HCT116 (cell line): Measurements from ENCODE around the gene COL7A1. TPM values are rescaled to one million over a fixed set of nuclear protein-coding genes. Genes with fewer than 3 reads are reported as not detected.

ENCODE experiments used
- ATAC-seq: fragments of 200-7000 bp; cut with Tn5 transposase; 2 replicates; pipeline ENCODE4 v1.9.1; 2020; ENCODE audit warnings: mild to moderate bottlenecking, moderate library complexity
- BruUV-seq: library from RNA; stranded (reverse); fragments of 400-500 nt; replicated peaks from 2 replicates; lab custom pipeline; 2021; lab: Mats Ljungman, UMichigan
- CTCF ChIA-PET: fragments of 300-600 bp; sonication (Branson Sonifier 250); formaldehyde crosslinking; loops from one replicate; lab custom pipeline; 2021; ENCODE audit warnings: antibody characterized with exemption; lab: Charles Lee
- POLR2A ChIA-PET: fragments of 300-600, 350-600 bp; sonication (Branson Sonifier 250); formaldehyde crosslinking; loops from one replicate; lab custom pipeline; 2021; ENCODE audit warnings: antibody characterized with exemption; lab: Charles Lee
- RAD21 ChIA-PET, 2 experiments: fragments of 300-600 bp; sonication (Branson Sonifier 250); formaldehyde crosslinking; loops; one replicate each; lab custom pipeline; 2023; ENCODE audit warnings: low total read pairs in 2 of 2; ENCODE audit not compliant: uncharacterized antibody in 2 of 2, unreplicated experiment in 2 of 2, low non-redundant PET in 1 of 2; lab: Charles Lee
- DNase-seq: peaks from one replicate; pipeline ENCODE4 v3.0.0-alpha.2; 2010; ENCODE audit warnings: low read depth, low spot score
- H2AFZ ChIP-seq: fragments of 200-600 bp; shearing (Covaris generic), sonication (generic); 2 replicates; pipeline ENCODE4 v1.6.1; 2017; ENCODE audit warnings: low read depth, mixed run types, mixed read lengths, antibody characterized with exemption, low read length; ENCODE audit not compliant: poor library complexity, severe bottlenecking
- H3K27ac ChIP-seq: 2 replicates; pipeline ENCODE4 v1.5.1; 2012; ENCODE audit warnings: low read depth, low read length
- H3K27me3 ChIP-seq: fragments of 200-600 bp; sonication (generic); 2 replicates; pipeline ENCODE4 v1.6.1; 2016; ENCODE audit warnings: mixed run types, low read length, mixed read lengths; ENCODE audit not compliant: insufficient read depth
- H3K36me3 ChIP-seq, 2 experiments: fragments of 200-500 bp in 1 of 2; fragments of 200-600 bp in 1 of 2; sonication (Bioruptor generic) in 1 of 2; sonication (generic) in 1 of 2; 2 replicates each; pipeline versions ENCODE4 v1.5.1 to v1.6.1; 2014 to 2016; ENCODE audit warnings: low read length in 2 of 2, inconsistent platforms in 1 of 2, mixed read lengths in 1 of 2, mixed run types in 1 of 2; ENCODE audit not compliant: insufficient read depth in 2 of 2, control insufficient read depth in 1 of 2
- H3K4me1 ChIP-seq, 2 experiments: fragments of 200-600 bp in 1 of 2; sonication (generic) in 1 of 2; 2 replicates each; pipeline versions ENCODE4 v1.5.1 to v1.6.1; 2012 to 2017; ENCODE audit warnings: low read length in 2 of 2, inconsistent platforms in 1 of 2, mild to moderate bottlenecking in 1 of 2, mixed read lengths in 1 of 2, mixed run types in 1 of 2, moderate library complexity in 1 of 2; ENCODE audit not compliant: insufficient read depth in 2 of 2, control insufficient read depth in 1 of 2
- H3K4me2 ChIP-seq: fragments of 200-600 bp; sonication (generic); 2 replicates; pipeline ENCODE4 v1.6.1; 2017; ENCODE audit warnings: mixed run types, low read length, mixed read lengths
- H3K4me3 ChIP-seq, 2 experiments: fragments of 200-600 bp in 1 of 2; sonication (generic) in 1 of 2; replicated peaks in 1 of 2; 2 replicates each; pipeline ENCODE4 v1.5.1; 2011 to 2016; ENCODE audit warnings: low read length in 2 of 2, control low read depth in 1 of 2, low read depth in 1 of 2, mild to moderate bottlenecking in 1 of 2, mixed read lengths in 1 of 2, mixed run types in 1 of 2
- H3K79me2 ChIP-seq: fragments of 200-600 bp; sonication (generic); 2 replicates; pipeline ENCODE4 v1.6.1; 2017; ENCODE audit warnings: mild to moderate bottlenecking, mixed run types, low read length, moderate library complexity, mixed read lengths; ENCODE audit not compliant: insufficient read depth
- H3K9ac ChIP-seq: fragments of 200-600 bp; sonication (generic); 2 replicates; pipeline ENCODE4 v1.6.1; 2016; ENCODE audit warnings: low read length, mixed read lengths
- H3K9me2 ChIP-seq: fragments of 200-600 bp; sonication (generic), shearing (Covaris generic); 2 replicates; pipeline ENCODE4 v1.6.1; 2017; ENCODE audit warnings: mixed run types, mild to moderate bottlenecking, moderate library complexity; ENCODE audit not compliant: insufficient read depth
- H3K9me3 ChIP-seq, 2 experiments: fragments of 200-500 bp in 1 of 2; fragments of 200-600 bp in 1 of 2; sonication (Bioruptor generic) in 1 of 2; sonication (generic) in 1 of 2; 2 replicates each; pipeline ENCODE4 v1.6.1; 2014 to 2017; ENCODE audit warnings: low read length in 2 of 2, mixed read lengths in 2 of 2, inconsistent platforms in 1 of 2, low read depth in 1 of 2, mild to moderate bottlenecking in 1 of 2, mixed run types in 1 of 2, moderate library complexity in 1 of 2; ENCODE audit not compliant: control insufficient read depth in 1 of 2, insufficient read depth in 1 of 2
- H4K20me1 ChIP-seq: fragments of 200-600 bp; sonication (generic), shearing (Covaris generic); 2 replicates; pipeline ENCODE4 v1.6.1; 2017; ENCODE audit warnings: mixed run types, mild to moderate bottlenecking, moderate library complexity; ENCODE audit not compliant: insufficient read depth
- CBX3 ChIP-seq: IDR thresholded peaks from 2 replicates; pipeline ENCODE4 v1.6.1; 2012; ENCODE audit warnings: low read depth
- CEBPB ChIP-seq: IDR thresholded peaks from 2 replicates; pipeline ENCODE4 v1.6.1; 2012; ENCODE audit warnings: low read depth
- EGR1 ChIP-seq: IDR thresholded peaks from 2 replicates; pipeline ENCODE4 v1.6.1; 2012; ENCODE audit warnings: low read depth
- ELF1 ChIP-seq: IDR thresholded peaks from 2 replicates; pipeline ENCODE4 v1.6.1; 2012; ENCODE audit warnings: low read depth, borderline replicate concordance
- EZH2phosphoT487 ChIP-seq: fragments of 200-600 bp; IDR thresholded peaks from 2 replicates; pipeline ENCODE4 v1.6.1; 2018; ENCODE audit warnings: antibody characterized with exemption, borderline replicate concordance
- FOSL1 ChIP-seq: IDR thresholded peaks from 2 replicates; pipeline ENCODE4 v1.6.1; 2012; ENCODE audit warnings: low read depth
- MAX ChIP-seq: IDR thresholded peaks from 2 replicates; pipeline ENCODE4 v1.6.1; 2012
- POLR2A ChIP-seq: IDR thresholded peaks from 2 replicates; pipeline ENCODE4 v1.7.0; 2011; ENCODE audit warnings: borderline replicate concordance; ENCODE audit not compliant: insufficient read depth, insufficient read length; ENCODE audit errors: extremely low read depth
- POLR2AphosphoS5 ChIP-seq: IDR thresholded peaks from 2 replicates; pipeline ENCODE4 v1.6.1; 2011; ENCODE audit warnings: mild to moderate bottlenecking, low read depth, low read length, moderate library complexity
- RAD21 ChIP-seq: IDR thresholded peaks from 2 replicates; pipeline ENCODE4 v1.6.1; 2012; ENCODE audit warnings: low read depth, mild to moderate bottlenecking
- SIN3A ChIP-seq: IDR thresholded peaks from 2 replicates; pipeline ENCODE4 v1.6.1; 2012; ENCODE audit warnings: low read depth
- SP1 ChIP-seq: IDR thresholded peaks from 2 replicates; pipeline ENCODE4 v1.6.1; 2012; ENCODE audit warnings: low read depth
- SRF ChIP-seq: IDR thresholded peaks from 2 replicates; pipeline ENCODE4 v1.6.1; 2012; ENCODE audit warnings: low read depth
- TCF7L2 ChIP-seq: IDR thresholded peaks from 2 replicates; pipeline ENCODE4 v1.7.0; 2011; ENCODE audit warnings: borderline replicate concordance, inconsistent platforms; ENCODE audit not compliant: insufficient read depth, insufficient read length; ENCODE audit errors: extremely low read depth
- YY1 ChIP-seq: IDR thresholded peaks from 2 replicates; pipeline ENCODE4 v1.6.1; 2011; ENCODE audit warnings: low read length, low read depth, moderate library complexity, mild to moderate bottlenecking; ENCODE audit not compliant: insufficient replicate concordance; ENCODE audit errors: extremely low read depth
- ZBTB33 ChIP-seq: IDR thresholded peaks from 2 replicates; pipeline ENCODE4 v1.6.1; 2011; ENCODE audit warnings: mild to moderate bottlenecking, low read length, moderate library complexity; ENCODE audit not compliant: insufficient replicate concordance; ENCODE audit errors: extremely low read depth
- ZFX ChIP-seq: fragments of 450-650 bp; IDR thresholded peaks from 2 replicates; pipeline ENCODE4 v1.6.1; 2017
- intact Hi-C: fragments of 100-400 bp; cut with micrococcal nuclease; formaldehyde crosslinking; loops from 2 replicates; pipeline ENCODE4 v1.10.0; 2022
- total RNA-seq: library from RNA; stranded (reverse); gene quantifications from one replicate; pipeline ENCODE4 v1.2.1, GENCODE V29; 2021; ENCODE audit not compliant: unreplicated experiment
- TF ChIP-seq, protein P1 (sequence below), 3 experiments: fragments of 200-600 bp in 1 of 3; sonication (generic) in 1 of 3; IDR thresholded peaks in 2 of 3; conservative IDR thresholded peaks in 1 of 3; 2 replicates each; pipeline ENCODE4 v1.5.1; 2012 to 2017; ENCODE audit warnings: low read depth in 2 of 3, low read length in 2 of 3, antibody characterized with exemption in 1 of 3, borderline replicate concordance in 1 of 3, control low read depth in 1 of 3, mild to moderate bottlenecking in 1 of 3, mixed read lengths in 1 of 3, mixed run types in 1 of 3, moderate library complexity in 1 of 3; ENCODE audit not compliant: insufficient read depth in 1 of 3
- TF ChIP-seq, protein P2 (sequence below): IDR thresholded peaks from 2 replicates; pipeline ENCODE4 v1.6.1; 2012

COL7A1 gene
- total RNA-seq, 1 experiment from 2014 or later = 11.4 TPM

- no peak for TF ChIP-seq POLR2AphosphoS5
- no peak for TF ChIP-seq FOSL1
- TF ChIP-seq, protein P1, sequence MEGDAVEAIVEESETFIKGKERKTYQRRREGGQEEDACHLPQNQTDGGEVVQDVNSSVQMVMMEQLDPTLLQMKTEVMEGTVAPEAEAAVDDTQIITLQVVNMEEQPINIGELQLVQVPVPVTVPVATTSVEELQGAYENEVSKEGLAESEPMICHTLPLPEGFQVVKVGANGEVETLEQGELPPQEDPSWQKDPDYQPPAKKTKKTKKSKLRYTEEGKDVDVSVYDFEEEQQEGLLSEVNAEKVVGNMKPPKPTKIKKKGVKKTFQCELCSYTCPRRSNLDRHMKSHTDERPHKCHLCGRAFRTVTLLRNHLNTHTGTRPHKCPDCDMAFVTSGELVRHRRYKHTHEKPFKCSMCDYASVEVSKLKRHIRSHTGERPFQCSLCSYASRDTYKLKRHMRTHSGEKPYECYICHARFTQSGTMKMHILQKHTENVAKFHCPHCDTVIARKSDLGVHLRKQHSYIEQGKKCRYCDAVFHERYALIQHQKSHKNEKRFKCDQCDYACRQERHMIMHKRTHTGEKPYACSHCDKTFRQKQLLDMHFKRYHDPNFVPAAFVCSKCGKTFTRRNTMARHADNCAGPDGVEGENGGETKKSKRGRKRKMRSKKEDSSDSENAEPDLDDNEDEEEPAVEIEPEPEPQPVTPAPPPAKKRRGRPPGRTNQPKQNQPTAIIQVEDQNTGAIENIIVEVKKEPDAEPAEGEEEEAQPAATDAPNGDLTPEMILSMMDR (IDR thresholded peaks at IDR 0.05 in 2 of 3, conservative IDR thresholded peaks at IDR 0.05 in 1 of 3; ENCODE audit: borderline replicate concordance in 1 of 3, insufficient read depth in 1 of 3, low read depth in 2 of 3, low read length in 2 of 3) = no peak
- no peak for TF ChIP-seq MAX
Observed at GRCh38 chr3:48633743-48634142, 38.6 kb upstream of the COL7A1 start (continued).

- no peak overlapping the region for H2AFZ ChIP-seq
- peaks cover 16 to 31% of the 10 kb centered on the region in 2 experiments; a peak in 2 of 4 replicates for H3K36me3 ChIP-seq
- intact Hi-C loops = no loop called here
- TF ChIP-seq SP1 (no peak), SRF (no peak), CBX3 (no peak), EGR1 (no peak), MAX (no peak), EZH2phosphoT487 (no peak), FOSL1 (no peak), TCF7L2 (no peak), POLR2A (no peak), ZFX (no peak), SIN3A (no peak), ZBTB33 (no peak), CEBPB (no peak), ELF1 (no peak), RAD21 (no peak), YY1 (no peak)
- TF ChIP-seq, protein P1 (IDR thresholded peaks at IDR 0.05 in 2 of 3, conservative IDR thresholded peaks at IDR 0.05 in 1 of 3; ENCODE audit: borderline replicate concordance in 1 of 3, insufficient read depth in 1 of 3, low read depth in 2 of 3, low read length in 2 of 3) = no peak
- TF ChIP-seq, protein P2, sequence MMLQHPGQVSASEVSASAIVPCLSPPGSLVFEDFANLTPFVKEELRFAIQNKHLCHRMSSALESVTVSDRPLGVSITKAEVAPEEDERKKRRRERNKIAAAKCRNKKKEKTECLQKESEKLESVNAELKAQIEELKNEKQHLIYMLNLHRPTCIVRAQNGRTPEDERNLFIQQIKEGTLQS = no peak
- no peak overlapping the region; the same call in 1 of the 2 replicates for H3K27ac ChIP-seq
- H3K9me3 ChIP-seq = no peaks in the 10 kb centered on the region
- ChIA-PET CTCF (interaction anchor here (0.9 kb wide), 1 partner anchor 30 kb away, joined by 3 read pairs; no protein-coding TSS in a partner anchor), POLR2A (no interaction called here), RAD21 (no interaction called here)
- DNase-seq = no peak
- no peak for ATAC-seq
- no TSS peak for BruUV-seq
- no peak overlapping the region for H3K4me2 ChIP-seq
- H3K4me1 ChIP-seq = peaks cover 11 to 22% of the 10 kb centered on the region in 2 experiments
- H3K9me2 ChIP-seq = no peaks in the 10 kb centered on the region
- H3K79me2 ChIP-seq = peaks cover 12% of the 10 kb centered on the region; the same call in 1 of the 2 replicates
- no peak overlapping the region for H3K9ac ChIP-seq
- H3K27me3 ChIP-seq = no peaks in the 10 kb centered on the region
- no peaks in the 10 kb centered on the region for H4K20me1 ChIP-seq
- H3K4me3 ChIP-seq = no peak overlapping the region
Observed at GRCh38 chr3:48633256-48633655, 38.1 kb upstream of the COL7A1 start.
